Endothelial cell of umbilical vein (primary cell): Measurements from ENCODE around the gene GALNT14. TPM values are rescaled to one million over a fixed set of nuclear protein-coding genes. Genes with fewer than 3 reads are reported as not detected.

ENCODE experiments used
- BruUV-seq: library from RNA; stranded (reverse); fragments of 400-500 nt; replicated peaks from 2 replicates; lab custom pipeline; 2021; lab: Mats Ljungman, UMichigan
- CTCF ChIA-PET: fragments of 300-600, 350-600 bp; sonication (Branson Sonifier 250); formaldehyde crosslinking; loops from one replicate; lab custom pipeline; 2021; ENCODE audit warnings: antibody characterized with exemption, inconsistent platforms; lab: Charles Lee
- POLR2A ChIA-PET: fragments of 300-600, 350-600 bp; sonication (Branson Sonifier 250); formaldehyde crosslinking; loops from one replicate; lab custom pipeline; 2021; ENCODE audit warnings: antibody characterized with exemption, inconsistent platforms; lab: Charles Lee
- DNase-seq: peaks from one replicate; pipeline ENCODE4 v3.0.0-alpha.2; 2011; ENCODE audit warnings: low read depth, low spot score
- FAIRE-seq: peaks from 2 replicates; lab custom pipeline; 2011; peaks lifted over from hg19 to GRCh38; lab: Jason Lieb, UNC
- H2AFZ ChIP-seq: 2 replicates; pipeline ENCODE4 v1.6.0; 2012; ENCODE audit warnings: low read depth, low read length, control low read depth, inconsistent platforms
- H3K27ac ChIP-seq: 2 replicates; pipeline ENCODE4 v1.5.1; 2011; ENCODE audit warnings: low read depth, mild to moderate bottlenecking, control low read depth, low read length, moderate library complexity; ENCODE audit not compliant: insufficient read depth
- H3K27me3 ChIP-seq, 2 experiments: 2 replicates each; pipeline versions ENCODE4 v1.6.0 to v1.6.1; 2011; ENCODE audit warnings: low read length in 2 of 2, mixed read lengths in 1 of 2; ENCODE audit not compliant: control insufficient read depth in 2 of 2, insufficient read depth in 2 of 2
- H3K36me3 ChIP-seq, 2 experiments: 2 replicates in 1 of 2; 3 replicates in 1 of 2; pipeline ENCODE4 v1.5.1; 2011; ENCODE audit warnings: low read length in 2 of 2, mild to moderate bottlenecking in 1 of 2, moderate library complexity in 1 of 2; ENCODE audit not compliant: control insufficient read depth in 2 of 2, insufficient read depth in 2 of 2; ENCODE audit errors: extremely low read depth in 1 of 2
- H3K4me1 ChIP-seq: 3 replicates; pipeline ENCODE4 v1.5.1; 2011; ENCODE audit warnings: mild to moderate bottlenecking, low read length; ENCODE audit not compliant: control insufficient read depth, insufficient read depth; ENCODE audit errors: extremely low read depth
- H3K4me2 ChIP-seq: 2 replicates; pipeline ENCODE4 v1.6.1; 2011; ENCODE audit warnings: low read length, control low read depth, mixed read lengths; ENCODE audit not compliant: insufficient read depth
- H3K4me3 ChIP-seq, 3 experiments: fragments of 200-600 bp in 1 of 3; sonication (generic), shearing (Covaris generic) in 1 of 3; replicated peaks in 1 of 3; 2 replicates each; pipeline ENCODE4 v1.5.1; 2011 to 2016; ENCODE audit warnings: control low read depth in 3 of 3, low read length in 3 of 3, mild to moderate bottlenecking in 2 of 3, inconsistent platforms in 1 of 3, low read depth in 1 of 3, moderate library complexity in 1 of 3; ENCODE audit not compliant: insufficient read depth in 1 of 3
- H3K79me2 ChIP-seq: 2 replicates; pipeline ENCODE4 v1.6.0; 2012; ENCODE audit warnings: low read length, inconsistent platforms; ENCODE audit not compliant: control insufficient read depth, insufficient read depth
- H3K9ac ChIP-seq: replicated peaks from 2 replicates; pipeline ENCODE3; 2011; ENCODE audit warnings: low read length, control low read depth; ENCODE audit not compliant: insufficient read depth; ENCODE audit errors: extremely low read depth
- H3K9me1 ChIP-seq: replicated peaks from 3 replicates; pipeline ENCODE4 v1.6.0; 2011; ENCODE audit warnings: mild to moderate bottlenecking, low read length; ENCODE audit not compliant: control insufficient read depth, insufficient read depth; ENCODE audit errors: extremely low read depth
- H3K9me3 ChIP-seq: replicated peaks from 2 replicates; pipeline ENCODE4 v1.5.1; 2012; ENCODE audit warnings: low read length, inconsistent platforms; ENCODE audit not compliant: control insufficient read depth, insufficient read depth
- H4K20me1 ChIP-seq: replicated peaks from 2 replicates; pipeline ENCODE3; 2011; ENCODE audit warnings: mild to moderate bottlenecking, low read length; ENCODE audit not compliant: control insufficient read depth, insufficient read depth; ENCODE audit errors: extremely low read depth
- EZH2 ChIP-seq: IDR thresholded peaks from 2 replicates; pipeline ENCODE4 v1.6.1; 2012; ENCODE audit warnings: borderline replicate concordance, low read depth, mild to moderate bottlenecking, moderate library complexity, low read length, inconsistent platforms; ENCODE audit not compliant: severe bottlenecking
- FOS ChIP-seq: IDR thresholded peaks from 2 replicates; pipeline ENCODE4 v1.6.1; 2011; ENCODE audit warnings: mild to moderate bottlenecking, low read length, moderate library complexity, borderline replicate concordance; ENCODE audit not compliant: insufficient read depth
- GATA2 ChIP-seq: IDR thresholded peaks from 2 replicates; pipeline ENCODE4 v1.7.0; 2011; ENCODE audit warnings: low read depth, mild to moderate bottlenecking, moderate library complexity, mixed read lengths, low read length; ENCODE audit not compliant: insufficient read length, insufficient read depth
- JUN ChIP-seq: IDR thresholded peaks from 2 replicates; pipeline ENCODE4 v1.6.1; 2011; ENCODE audit warnings: borderline replicate concordance, low read depth; ENCODE audit not compliant: insufficient read length, insufficient read depth
- MAX ChIP-seq: IDR thresholded peaks from 2 replicates; pipeline ENCODE4 v1.6.1; 2011; ENCODE audit not compliant: insufficient read depth, insufficient read length
- MYC ChIP-seq: IDR thresholded peaks from one replicate; pipeline ENCODE4 v1.6.1; 2011; ENCODE audit warnings: mild to moderate bottlenecking, low read depth, low read length
- POLR2A ChIP-seq: IDR thresholded peaks from 2 replicates; pipeline ENCODE4 v1.6.1; 2012; ENCODE audit warnings: low read depth, mild to moderate bottlenecking, control low read depth, low read length
- POLR2AphosphoS5 ChIP-seq: IDR thresholded peaks from 2 replicates; pipeline ENCODE4 v1.6.1; 2012; ENCODE audit warnings: low read depth, mild to moderate bottlenecking, control low read depth, low read length, moderate library complexity; ENCODE audit not compliant: insufficient read depth
- dilution Hi-C: fragments of 300-500 bp; cut with MboI; formaldehyde crosslinking; loops from one replicate; pipeline ENCODE4 v1.15.0; 2019; ENCODE audit warnings: low sequenced_read_pairs; ENCODE audit not compliant: extremely low pct_ligation_motif_present
- intact Hi-C: fragments of 100-400 bp; cut with micrococcal nuclease; formaldehyde crosslinking; loops from one replicate; pipeline ENCODE4 v1.10.0; 2022
- polyA plus RNA-seq, 4 experiments: library from polyadenylated mRNA; depleted of rRNA in 3 of 4; stranded (reverse) in 3 of 4; unstranded in 1 of 4; fragments of >200 nt; gene quantifications; 2 replicates each; pipeline versions ENCODE4 v1.2.1 to v1.2.3, GENCODE V29; 2011 to 2012; ENCODE audit warnings: missing spikeins in 1 of 4
- total RNA-seq: library from RNA; stranded (reverse); gene quantifications from 2 replicates; pipeline ENCODE4 v1.2.3, GENCODE V29; 2021
- TF ChIP-seq, protein P1 (sequence below), 2 donors: IDR thresholded peaks; 1 replicate in 1 of 2; 2 replicates in 1 of 2; pipeline ENCODE4 v1.5.1; 2011; ENCODE audit warnings: low read length in 2 of 2, mild to moderate bottlenecking in 2 of 2, moderate library complexity in 2 of 2, control low read depth in 1 of 2, inconsistent platforms in 1 of 2, low read depth in 1 of 2; ENCODE audit not compliant: insufficient read depth in 1 of 2; ENCODE audit errors: extremely low read depth in 1 of 2

The GALNT14 gene
- total and polyA plus RNA-seq, 2 donors (not counting 3 experiments of a cell fraction or from before 2014, with no cell fraction given), result 0.04 to 0.40 TPM

DNA sequence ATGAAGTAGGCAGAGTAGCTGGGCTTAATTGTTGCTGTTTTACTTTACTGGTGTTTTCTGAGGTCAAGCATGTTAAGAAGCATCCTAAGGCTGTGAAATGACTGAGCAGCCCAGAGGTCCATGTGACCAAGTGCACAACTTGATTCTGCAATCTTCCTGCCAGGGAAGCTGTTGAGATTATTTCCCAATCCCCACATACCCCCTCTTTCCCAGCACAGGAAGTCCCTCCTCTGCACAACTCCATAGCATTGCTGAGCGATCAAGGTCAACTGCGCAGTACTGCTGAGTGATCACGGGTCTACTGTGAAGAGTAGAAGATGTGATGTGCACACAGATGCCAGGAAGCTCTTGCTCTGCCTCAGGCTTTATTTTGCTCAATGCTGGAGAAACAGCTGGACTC is 105.8 kb downstream of the GALNT14 start:
- Histone ChIP-seq H2AFZ (no peak overlapping the region), H3K36me3 (no peaks in the 10 kb centered on the region), H3K4me2 (no peak overlapping the region), H3K4me3 (no peak overlapping the region), H3K27me3 (no peaks in the 10 kb centered on the region), H3K79me2 (no peaks in the 10 kb centered on the region), H3K9ac (no peak overlapping the region), H4K20me1 (no peaks in the 10 kb centered on the region), H3K4me1 (no peaks in the 10 kb centered on the region), H3K9me1 (no peaks in the 10 kb centered on the region), H3K27ac (no peak overlapping the region), H3K9me3 (no peaks in the 10 kb centered on the region)
- TF ChIP-seq JUN (no peak), POLR2A (no peak), MYC (no peak), GATA2 (no peak), POLR2AphosphoS5 (no peak)
- TF ChIP-seq, protein P1, sequence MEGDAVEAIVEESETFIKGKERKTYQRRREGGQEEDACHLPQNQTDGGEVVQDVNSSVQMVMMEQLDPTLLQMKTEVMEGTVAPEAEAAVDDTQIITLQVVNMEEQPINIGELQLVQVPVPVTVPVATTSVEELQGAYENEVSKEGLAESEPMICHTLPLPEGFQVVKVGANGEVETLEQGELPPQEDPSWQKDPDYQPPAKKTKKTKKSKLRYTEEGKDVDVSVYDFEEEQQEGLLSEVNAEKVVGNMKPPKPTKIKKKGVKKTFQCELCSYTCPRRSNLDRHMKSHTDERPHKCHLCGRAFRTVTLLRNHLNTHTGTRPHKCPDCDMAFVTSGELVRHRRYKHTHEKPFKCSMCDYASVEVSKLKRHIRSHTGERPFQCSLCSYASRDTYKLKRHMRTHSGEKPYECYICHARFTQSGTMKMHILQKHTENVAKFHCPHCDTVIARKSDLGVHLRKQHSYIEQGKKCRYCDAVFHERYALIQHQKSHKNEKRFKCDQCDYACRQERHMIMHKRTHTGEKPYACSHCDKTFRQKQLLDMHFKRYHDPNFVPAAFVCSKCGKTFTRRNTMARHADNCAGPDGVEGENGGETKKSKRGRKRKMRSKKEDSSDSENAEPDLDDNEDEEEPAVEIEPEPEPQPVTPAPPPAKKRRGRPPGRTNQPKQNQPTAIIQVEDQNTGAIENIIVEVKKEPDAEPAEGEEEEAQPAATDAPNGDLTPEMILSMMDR (IDR thresholded peaks at IDR 0.05; ENCODE audit: extremely low read depth in 1 of 2, insufficient read depth in 1 of 2, low read depth in 1 of 2, low read length in 2 of 2), result no peak
- CTCF ChIA-PET, result no interaction called here
- intact Hi-C loops, result no loop called here
- dilution Hi-C loops, result no loop called here
- BruUV-seq, result no TSS peak
- no peak for DNase-seq
- POLR2A ChIA-PET, result no interaction called here
- FAIRE-seq, result no peak

GRCh38 chr2:31031132-31031706 is 107.0 kb downstream of the GALNT14 start:
- no TSS peak for BruUV-seq
- no peaks in the 10 kb centered on the region for H3K36me3 ChIP-seq
- H3K4me3 ChIP-seq, result no peak overlapping the region
- no peak overlapping the region for H2AFZ ChIP-seq
- CTCF ChIA-PET, result no interaction called here
- TF ChIP-seq MAX (no peak), POLR2AphosphoS5 (no peak), MYC (no peak), GATA2 (no peak), EZH2 (no peak), JUN (no peak), POLR2A (no peak), FOS (no peak)
- TF ChIP-seq, protein P1 (IDR thresholded peaks at IDR 0.05; ENCODE audit: extremely low read depth in 1 of 2, insufficient read depth in 1 of 2, low read depth in 1 of 2, low read length in 2 of 2), result no peak
- H3K27me3 ChIP-seq, result no peaks in the 10 kb centered on the region
- intact Hi-C loops, result no loop called here
- H3K4me1 ChIP-seq, result no peaks in the 10 kb centered on the region
- H3K9me1 ChIP-seq, result no peaks in the 10 kb centered on the region
- DNase-seq (no peak), FAIRE-seq (no peak)
- POLR2A ChIA-PET, result no interaction called here
- H3K9me3 ChIP-seq, result no peaks in the 10 kb centered on the region
- H3K4me2 ChIP-seq, result no peak overlapping the region
- dilution Hi-C loops, result no loop called here
- H3K9ac ChIP-seq, result no peak overlapping the region
- H3K27ac ChIP-seq, result no peak overlapping the region
- no peaks in the 10 kb centered on the region for H4K20me1 ChIP-seq
- no peaks in the 10 kb centered on the region for H3K79me2 ChIP-seq
